AG20443 (cell line): Measurements from ENCODE around the gene SLC51B.
"Not testable (repeated sequence)": the region's sequence is repeated elsewhere in the genome, so short reads cannot be mapped to it uniquely, and the experiment has no call there.

Experiments used
- DNase-seq: peaks from one replicate; pipeline ENCODE4 v3.0.0; 2012; ENCODE audit warnings: low spot score, mixed read lengths

SLC51B gene

GRCh38 chr15:65084500-65085206 is 39.5 kb downstream of the SLC51B start:
- no peak for DNase-seq

GRCh38 chr15:65085207-65085753 is 40.1 kb downstream of the SLC51B start:
- DNase-seq: no peak

GRCh38 chr15:65085990-65086679 is 40.9 kb downstream of the SLC51B start:
- DNase-seq: peak; percentile 41

DNA sequence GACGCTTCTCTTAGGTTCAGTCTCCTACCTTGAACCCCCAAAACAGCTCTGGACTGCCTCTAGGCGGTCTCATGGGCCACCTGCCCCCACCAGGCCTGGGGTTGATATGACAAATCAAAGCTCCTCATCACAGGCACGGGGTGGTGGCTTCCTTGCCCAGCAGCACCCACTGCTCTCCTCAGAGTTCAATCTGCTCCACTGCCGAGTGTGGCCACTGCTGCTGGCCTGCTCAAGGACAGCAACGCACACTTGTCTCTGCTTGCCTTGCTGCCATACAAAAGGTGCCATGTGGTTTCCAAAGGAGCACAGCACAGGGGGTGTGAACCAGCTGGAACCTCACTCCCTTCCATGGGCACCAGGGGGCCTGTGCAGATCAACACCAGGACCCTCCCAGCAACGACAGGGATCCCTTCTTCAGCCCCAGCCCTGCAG is 41.5 kb downstream of the SLC51B start:
- no peak for DNase-seq

GRCh38 chr15:65087411-65087810 is 42.2 kb downstream of the SLC51B start:
- no peak for DNase-seq

DNA sequence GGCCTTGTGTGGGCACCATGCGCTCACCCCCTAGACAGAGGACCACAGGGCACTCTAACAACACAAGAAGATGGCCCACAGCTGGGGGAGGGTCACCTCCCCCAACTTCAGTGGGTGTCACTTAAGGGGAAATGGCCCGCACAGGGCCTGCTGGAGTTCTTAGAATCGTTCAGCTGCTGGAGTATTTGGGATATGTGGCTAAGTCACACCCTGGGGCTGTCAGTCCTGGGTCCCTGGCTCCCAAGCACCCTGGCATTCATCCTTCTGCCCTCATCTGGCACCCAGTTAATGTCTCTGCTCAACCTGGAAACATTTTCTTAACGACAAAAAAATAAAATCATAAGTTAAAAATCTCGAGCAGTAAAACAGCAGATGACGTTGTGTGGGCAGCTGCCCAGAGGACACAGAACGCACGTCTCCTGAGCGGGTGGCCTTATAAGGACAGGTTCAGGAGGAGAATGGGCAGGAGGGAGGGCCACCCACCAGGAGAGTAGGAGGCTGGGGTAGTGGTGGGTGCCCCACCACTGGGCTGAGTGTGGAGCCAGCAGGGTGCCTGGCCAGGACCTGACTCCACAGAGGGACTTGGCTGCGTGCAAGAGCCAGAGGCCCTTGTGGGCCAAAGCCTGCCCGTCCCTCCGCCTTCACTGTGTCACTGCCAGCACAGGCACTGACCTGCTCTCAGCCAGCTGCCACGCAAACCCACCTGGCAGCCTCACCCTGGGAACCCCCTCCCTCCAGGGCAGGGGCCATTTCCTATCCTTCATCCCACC is 42.9 kb downstream of the SLC51B start:
- peak; percentile 40 for DNase-seq

DNA sequence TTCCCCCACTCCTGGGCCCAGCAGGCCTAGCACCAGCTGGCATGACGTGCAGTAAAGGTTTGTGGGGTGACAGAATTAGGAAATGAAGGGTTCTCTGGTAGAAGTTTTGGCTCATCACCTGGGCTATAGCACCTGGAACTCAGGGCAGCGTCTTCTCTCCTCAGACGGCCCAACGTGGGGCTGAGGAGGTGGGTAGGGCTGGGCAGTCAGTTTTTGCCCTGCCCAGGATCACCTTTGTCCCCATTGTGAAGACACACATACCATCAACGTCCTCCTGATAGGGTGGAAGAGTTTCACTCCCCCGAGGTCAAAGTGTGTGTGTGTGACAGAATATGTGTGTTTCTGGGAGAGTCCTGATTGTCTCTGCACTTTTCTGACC is 43.4 kb downstream of the SLC51B start:
- no peak for DNase-seq

- no peak for DNase-seq
Observed at GRCh38 chr15:65089206-65089824, 44.1 kb downstream of the SLC51B start.

GRCh38 chr15:65091946-65092770 is 47.0 kb downstream of the SLC51B start:
- DNase-seq: no peak

DNA sequence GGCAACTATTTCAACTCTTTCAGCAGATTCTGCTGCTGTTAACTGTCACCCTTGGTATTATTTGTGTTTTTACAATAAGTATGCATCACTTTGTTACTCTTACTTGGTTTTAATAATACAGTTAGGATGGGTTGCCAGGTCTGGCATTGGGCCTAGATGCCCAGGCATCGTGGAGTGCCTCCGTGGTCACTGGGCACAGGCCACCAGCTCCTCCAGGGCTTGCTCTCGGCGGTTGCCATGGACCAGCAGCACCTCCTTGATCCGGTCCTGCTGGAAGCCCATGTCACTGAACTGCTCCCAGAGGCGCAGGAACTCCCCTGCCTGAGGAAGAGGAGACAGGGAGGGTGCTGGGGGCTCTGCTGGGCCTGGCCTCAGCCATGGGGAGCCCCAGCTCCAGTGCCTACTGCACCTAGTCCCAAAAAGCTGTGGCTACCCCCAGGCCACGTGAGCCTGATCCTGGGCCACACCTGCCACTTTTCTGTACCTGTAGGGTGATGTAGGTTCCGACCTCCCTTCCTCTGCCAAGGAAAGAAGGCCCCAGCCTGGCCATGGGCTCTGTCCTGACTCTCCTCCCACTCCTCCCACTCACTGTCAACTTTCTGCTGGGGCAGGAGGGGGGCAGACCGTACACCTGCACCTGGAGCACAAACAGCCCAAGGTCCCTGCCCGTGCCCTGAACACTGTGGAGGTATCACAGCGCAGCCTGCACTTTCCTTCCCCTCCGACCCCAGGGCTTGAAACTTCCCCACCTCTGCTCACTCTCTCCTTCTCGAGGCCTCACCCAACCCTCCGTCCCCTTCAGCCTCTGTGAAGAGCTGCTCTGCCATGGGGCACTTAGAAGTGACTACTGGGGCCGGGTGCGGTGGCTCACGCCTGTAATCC is 48.0 kb downstream of the SLC51B start:
- DNase-seq: no peak

DNA sequence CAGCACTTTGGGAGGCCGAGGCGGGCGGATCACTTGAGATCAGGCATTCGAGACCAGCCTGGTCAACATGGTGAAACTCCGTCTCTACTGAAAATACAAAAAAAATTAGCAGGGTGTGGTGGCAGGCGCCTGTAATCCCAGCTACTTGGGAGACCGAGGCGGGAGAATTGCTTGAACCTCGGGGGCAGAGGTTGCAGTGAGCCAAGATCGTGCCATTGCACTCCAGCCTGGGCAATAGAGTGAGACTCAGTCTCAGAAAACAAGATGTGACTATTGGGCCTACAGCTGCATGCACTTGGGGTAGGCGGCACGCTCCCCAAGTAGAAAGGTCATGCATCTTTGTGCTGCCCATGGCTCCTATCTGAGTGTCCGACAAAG is 48.6 kb downstream of the SLC51B start:
- not testable (repeated sequence) for DNase-seq

GRCh38 chr15:65094294-65094995 is 49.3 kb downstream of the SLC51B start:
- no peak for DNase-seq

DNA sequence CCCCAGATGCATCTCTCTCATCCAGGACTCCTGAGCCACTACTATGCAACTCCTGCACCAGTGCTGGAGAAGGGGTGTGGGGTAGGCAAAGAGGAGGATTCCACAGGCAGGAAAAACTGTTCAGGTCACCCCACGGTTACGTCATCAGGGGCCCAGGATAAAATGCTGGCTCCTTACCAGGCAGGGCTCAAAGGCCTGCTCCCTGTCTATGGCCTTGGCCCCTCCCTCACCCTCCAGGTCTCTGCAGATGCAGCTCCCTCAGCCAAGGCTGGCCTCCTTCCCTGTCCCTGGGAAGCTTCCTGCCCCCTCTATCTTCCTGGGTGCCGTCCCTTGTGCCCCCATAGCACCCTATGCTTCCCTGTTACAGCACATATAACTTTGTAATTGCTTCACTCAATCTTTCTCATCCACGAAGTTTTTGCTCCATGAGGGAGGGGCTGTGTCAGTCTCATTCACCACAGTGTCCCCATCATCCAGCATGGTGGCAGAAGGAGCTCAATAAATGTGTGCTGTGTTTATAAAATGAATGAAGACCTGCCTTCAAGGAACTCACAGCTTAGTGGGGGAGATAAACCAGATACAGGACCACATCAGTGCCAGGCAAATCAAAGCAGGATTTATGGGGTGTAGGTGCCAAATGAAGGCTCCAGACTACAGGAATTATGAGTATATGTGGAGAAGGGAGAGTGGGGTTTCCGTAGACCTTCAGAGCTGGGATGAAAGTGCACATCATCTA is 50.0 kb downstream of the SLC51B start:
- no peak for DNase-seq

- no peak for DNase-seq
Observed at GRCh38 chr15:65095747-65096104, 50.5 kb downstream of the SLC51B start.

DNA sequence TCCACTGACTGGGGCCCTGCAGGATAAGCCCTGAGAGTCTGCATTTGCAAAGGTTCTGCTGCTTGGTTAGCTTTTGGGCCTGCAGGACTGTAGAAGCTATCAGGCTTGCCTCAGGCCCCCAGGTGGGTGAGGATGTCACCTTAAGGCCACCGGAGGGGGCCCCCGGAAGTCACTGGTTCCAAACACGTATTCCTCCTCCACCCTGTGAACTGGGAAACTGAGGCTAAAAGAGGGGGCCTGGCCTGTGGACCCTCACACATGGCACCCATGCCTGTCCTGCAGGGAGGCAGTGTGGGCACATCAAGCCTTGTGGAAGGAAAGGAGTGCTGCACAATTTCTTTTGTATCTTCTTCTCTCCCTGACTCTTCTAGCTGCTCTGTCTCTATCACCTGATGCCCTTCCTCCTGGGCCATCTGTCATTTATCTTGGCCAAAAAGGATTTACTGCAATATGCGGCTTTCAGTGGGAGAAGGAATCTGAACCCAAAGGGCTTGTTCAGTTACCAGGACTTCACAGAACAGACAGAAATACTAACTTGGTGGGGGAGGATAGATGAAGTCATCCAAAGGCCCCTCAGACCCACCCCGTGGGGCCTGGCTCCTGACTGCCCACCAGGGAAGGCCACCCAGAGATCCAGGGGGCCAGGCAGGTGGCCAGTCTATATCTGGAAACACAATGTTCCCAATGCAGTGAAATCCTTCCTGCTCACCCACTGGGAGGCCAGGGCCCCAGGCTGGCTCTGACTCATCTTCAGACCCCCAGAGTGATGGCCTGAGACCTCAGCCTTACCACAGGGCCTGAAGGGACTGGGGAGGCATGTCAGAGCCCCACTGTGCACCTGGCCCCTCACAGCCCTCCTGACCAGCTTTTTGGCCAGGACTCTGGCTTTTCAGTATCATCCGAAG is 51.5 kb downstream of the SLC51B start:
- no peak for DNase-seq

GRCh38 chr15:65097651-65098263 is 52.6 kb downstream of the SLC51B start:
- no peak for DNase-seq

GRCh38 chr15:65099336-65099735 is 54.1 kb downstream of the SLC51B start:
- DNase-seq: no peak

GRCh38 chr15:65099801-65100200 is 54.6 kb downstream of the SLC51B start:
- DNase-seq: not testable (repeated sequence)
